GM12878 (cell line): ENCODE measurements around the gene FAM13C. TPM values are rescaled to one million over a fixed set of nuclear protein-coding genes. Genes with fewer than 3 reads are reported as not detected.

Experiments
- ATAC-seq: fragments of 200-7000 bp; cut with Tn5 transposase; 3 replicates; pipeline ENCODE4 v1.9.1; 2020; ENCODE audit warnings: mild to moderate bottlenecking, moderate library complexity
- BruUV-seq: library from RNA; stranded (reverse); fragments of 400-500 nt; replicated peaks from 2 replicates; lab custom pipeline; 2021; lab: Mats Ljungman, UMichigan
- CTCF ChIA-PET: fragments of 300-600 bp; sonication (Branson Sonifier 250); formaldehyde crosslinking; extraction: SDS; loops from one replicate; lab custom pipeline; 2021; ENCODE audit warnings: inconsistent platforms; lab: Yijun Ruan, JAX
- POLR2A ChIA-PET: fragments of 350-600 bp; formaldehyde crosslinking; extraction: SDS; loops from one replicate; lab custom pipeline; 2021; ENCODE audit warnings: inconsistent platforms; lab: Charles Lee
- RAD21 ChIA-PET: fragments of 300-600 bp; sonication (Branson Sonifier 250); formaldehyde crosslinking; loops from one replicate; lab custom pipeline; 2023; ENCODE audit warnings: antibody characterized with exemption; ENCODE audit not compliant: unreplicated experiment; lab: Charles Lee
- SMC1A ChIA-PET: fragments of 300-600 bp; sonication (Branson Sonifier 250); formaldehyde crosslinking; loops from one replicate; lab custom pipeline; 2023; ENCODE audit not compliant: unreplicated experiment, uncharacterized antibody; lab: Charles Lee
- DNase-seq: peaks from one replicate; pipeline ENCODE4 v3.0.0-alpha.2; 2011; ENCODE audit warnings: low read depth, low spot score
- FAIRE-seq: peaks from 3 replicates; lab custom pipeline; 2011; peaks lifted over from hg19 to GRCh38; lab: Jason Lieb, UNC
- H2AFZ ChIP-seq: 2 replicates; pipeline ENCODE4 v1.6.0; 2011; ENCODE audit warnings: low read depth, low read length, control low read depth; ENCODE audit not compliant: control insufficient read depth
- H3K27ac ChIP-seq: 2 replicates; pipeline ENCODE4 v1.5.1; 2011; ENCODE audit warnings: control low read depth; ENCODE audit not compliant: control insufficient read depth, insufficient read depth
- H3K27me3 ChIP-seq, 2 experiments: replicated peaks in 1 of 2; 2 replicates each; pipeline versions ENCODE4 v1.6.0 to v1.6.1; 2011; ENCODE audit warnings: low read length in 1 of 2; ENCODE audit not compliant: control insufficient read depth in 2 of 2, insufficient read depth in 2 of 2
- H3K36me3 ChIP-seq, 2 experiments: 2 replicates each; pipeline ENCODE4 v1.5.1; 2011; ENCODE audit warnings: low read length in 1 of 2; ENCODE audit not compliant: control insufficient read depth in 2 of 2, insufficient read depth in 2 of 2
- H3K4me1 ChIP-seq: 2 replicates; pipeline ENCODE4 v1.6.1; 2011; ENCODE audit warnings: mild to moderate bottlenecking, low read length, moderate library complexity, mixed read lengths; ENCODE audit not compliant: control insufficient read depth, insufficient read depth
- H3K4me2 ChIP-seq: 2 replicates; pipeline ENCODE4 v1.6.0; 2011; ENCODE audit warnings: control low read depth; ENCODE audit not compliant: control insufficient read depth, insufficient read depth
- H3K4me3 ChIP-seq: fragments of 200-600 bp; sonication (generic); 2 replicates; pipeline ENCODE4 v1.5.1; 2016
- H3K79me2 ChIP-seq: 2 replicates; pipeline ENCODE4 v1.6.0; 2011; ENCODE audit warnings: low read length; ENCODE audit not compliant: control insufficient read depth, insufficient read depth
- H3K9ac ChIP-seq: 2 replicates; pipeline ENCODE4 v1.8.0; 2011; ENCODE audit warnings: low read length, control low read depth, mixed read lengths; ENCODE audit not compliant: control insufficient read depth, insufficient read depth
- H3K9me3 ChIP-seq: replicated peaks from 3 replicates; pipeline ENCODE4 v1.5.1; 2011; ENCODE audit warnings: mild to moderate bottlenecking, low read length; ENCODE audit not compliant: control insufficient read depth, insufficient read depth
- H4K20me1 ChIP-seq: 2 replicates; pipeline ENCODE4 v1.6.0; 2011; ENCODE audit not compliant: control insufficient read depth, insufficient read depth
- BHLHE40 ChIP-seq, 2 experiments: fragments of 450-650 bp in 1 of 2; IDR thresholded peaks; 2 replicates each; pipeline ENCODE4 v1.6.1; 2011 to 2017; ENCODE audit warnings: low read depth in 2 of 2, borderline replicate concordance in 1 of 2, improper control_type of control experiment in 1 of 2, low read length in 1 of 2, mild to moderate bottlenecking in 1 of 2
- CHD4 ChIP-seq: fragments of 200-600 bp; sonication (generic); IDR thresholded peaks from 2 replicates; pipeline ENCODE4 v1.6.1; 2016; ENCODE audit warnings: mild to moderate bottlenecking
- FOS ChIP-seq: IDR thresholded peaks from 3 replicates; pipeline ENCODE4 v1.6.1; 2011; ENCODE audit warnings: borderline replicate concordance; ENCODE audit not compliant: insufficient read length; ENCODE audit errors: extremely low read depth
- GATAD2B ChIP-seq: fragments of 450-650 bp; conservative IDR thresholded peaks from 2 replicates; pipeline ENCODE4 v1.6.1; 2017; ENCODE audit warnings: low read depth, mild to moderate bottlenecking, moderate library complexity
- HDAC2 ChIP-seq: fragments of 200-600 bp; sonication (generic); IDR thresholded peaks from 2 replicates; pipeline ENCODE4 v1.6.1; 2017
- IRF4 ChIP-seq: IDR thresholded peaks from 2 replicates; pipeline ENCODE4 v1.6.1; 2011; ENCODE audit warnings: low read depth, low read length
- KAT2A ChIP-seq: conservative IDR thresholded peaks from 2 replicates; pipeline ENCODE4 v1.6.1; 2011; ENCODE audit warnings: low read depth, low read length; ENCODE audit not compliant: control insufficient read depth
- NFYA ChIP-seq: IDR thresholded peaks from 2 replicates; pipeline ENCODE4 v1.6.1; 2011; ENCODE audit warnings: low read depth, mild to moderate bottlenecking, low read length, improper control_type of control experiment, borderline replicate concordance
- SIN3A ChIP-seq: IDR thresholded peaks from 2 replicates; pipeline ENCODE4 v1.6.1; 2012; ENCODE audit warnings: low read depth, low read length, improper control_type of control experiment
- SIX5 ChIP-seq: IDR thresholded peaks from 2 replicates; pipeline ENCODE4 v1.6.1; 2011; ENCODE audit warnings: mild to moderate bottlenecking, low read depth, low read length, moderate library complexity; ENCODE audit not compliant: severe bottlenecking
- ZBED1 ChIP-seq: IDR thresholded peaks from 2 replicates; pipeline ENCODE4 v1.6.1; 2016; ENCODE audit warnings: borderline replicate concordance
- WGBS: methylation state at CpG from one replicate; pipeline ENCODE4 v1.1.6; 2016; ENCODE audit warnings: low lambda C conversion rate; ENCODE audit not compliant: insufficient replicate concordance, insufficient coverage; ENCODE audit errors: missing lambda C conversion rate; 5-methylcytosine and 5-hydroxymethylcytosine counted together
- in situ Hi-C: fragments of 300-500 bp; cut with MboI; formaldehyde crosslinking; loops from 9 replicates; pipeline ENCODE4 v1.14.3; 2018; ENCODE audit warnings: mixed read lengths
- intact Hi-C: fragments of 100-400 bp; cut with micrococcal nuclease; formaldehyde crosslinking; loops from one replicate; pipeline ENCODE4 v1.14.2; 2022; ENCODE audit not compliant: unreplicated experiment
- polyA plus RNA-seq, 11 experiments: library from polyadenylated mRNA; depleted of rRNA in 4 of 11; unstranded in 6 of 11; stranded (reverse) in 5 of 11; fragments of >200 nt; fragmentation: Nextera tagmentation in 4 of 11; fragmentation: Illumina TruSeq in 1 of 11; extraction: Ambion mirVana in 4 of 11; extraction: Trizol in 1 of 11; gene quantifications; 1 replicate in 1 of 11; 2 replicates in 10 of 11; pipeline versions ENCODE4 v1.2.1 to v1.2.3, GENCODE V29; 2011 to 2016; ENCODE audit warnings: inconsistent platforms in 2 of 11, missing spikeins in 2 of 11, low read depth in 1 of 11
- total RNA-seq, 4 experiments: library from RNA; depleted of rRNA in 3 of 4; stranded (reverse); fragments of >200 nt in 3 of 4; fragmentation: Illumina TruSeq in 1 of 4; extraction: Trizol in 1 of 4; gene quantifications; 2 replicates each; pipeline versions ENCODE4 v1.2.1 to v1.2.3, GENCODE V29; 2013 to 2021
- TF ChIP-seq, protein P1 (sequence below): fragments of 450-650 bp; IDR thresholded peaks from 2 replicates; pipeline ENCODE4 v1.6.1; 2016; ENCODE audit warnings: mild to moderate bottlenecking, moderate library complexity, borderline replicate concordance
- TF ChIP-seq, protein P2 (sequence below): fragments of 150-350 bp; IDR thresholded peaks from 2 replicates; pipeline ENCODE4 v1.6.1; 2014; ENCODE audit warnings: mild to moderate bottlenecking, low read depth, low read length
- TF ChIP-seq, protein P3 (sequence below): fragments of 450-650 bp; IDR thresholded peaks from 2 replicates; pipeline ENCODE4 v1.6.1; 2017; ENCODE audit warnings: mild to moderate bottlenecking, moderate library complexity

The FAM13C gene
- total and polyA plus RNA-seq, 10 of the 15 experiments (the other 5 are each of a cell fraction or from before 2014, with no cell fraction given), result 0.04 to 0.31 (median 0.13) TPM; not detected in 5

- Histone ChIP-seq H2AFZ (no peak overlapping the region), H3K9ac (no peak overlapping the region), H3K9me3 (no peaks in the 10 kb centered on the region), H3K4me2 (no peak overlapping the region), H3K4me3 (no peak overlapping the region), H3K4me1 (no peaks in the 10 kb centered on the region), H3K27ac (no peak overlapping the region), H4K20me1 (no peaks in the 10 kb centered on the region), H3K36me3 (no peaks in the 10 kb centered on the region), H3K79me2 (no peaks in the 10 kb centered on the region), H3K27me3 (no peaks in the 10 kb centered on the region; a peak in 1 of 4 replicates)
- 0% methylated on average over 1 of the region's 1 CpG for WGBS
- BruUV-seq, result no TSS peak
- ChIA-PET CTCF (no interaction called here), POLR2A (no interaction called here), RAD21 (no interaction called here), SMC1A (interaction anchor here (0.7 kb wide), 1 partner anchor 272 kb away, joined by 3 read pairs; no protein-coding TSS in a partner anchor)
- no peak for ATAC-seq
- no peak for DNase-seq
- FAIRE-seq, result no peak
- in situ Hi-C loops (no loop called here), intact Hi-C loops (no loop called here)
- TF ChIP-seq ZBED1 (no peak), CHD4 (no peak), KAT2A (no peak), GATAD2B (no peak), FOS (no peak), HDAC2 (no peak), IRF4 (no peak), BHLHE40 (IDR thresholded peaks at IDR 0.05; ENCODE audit: borderline replicate concordance in 1 of 2, low read depth in 2 of 2, low read length in 1 of 2) (no peak), SIX5 (no peak), NFYA (no peak), SIN3A (no peak)
- TF ChIP-seq, protein P1, sequence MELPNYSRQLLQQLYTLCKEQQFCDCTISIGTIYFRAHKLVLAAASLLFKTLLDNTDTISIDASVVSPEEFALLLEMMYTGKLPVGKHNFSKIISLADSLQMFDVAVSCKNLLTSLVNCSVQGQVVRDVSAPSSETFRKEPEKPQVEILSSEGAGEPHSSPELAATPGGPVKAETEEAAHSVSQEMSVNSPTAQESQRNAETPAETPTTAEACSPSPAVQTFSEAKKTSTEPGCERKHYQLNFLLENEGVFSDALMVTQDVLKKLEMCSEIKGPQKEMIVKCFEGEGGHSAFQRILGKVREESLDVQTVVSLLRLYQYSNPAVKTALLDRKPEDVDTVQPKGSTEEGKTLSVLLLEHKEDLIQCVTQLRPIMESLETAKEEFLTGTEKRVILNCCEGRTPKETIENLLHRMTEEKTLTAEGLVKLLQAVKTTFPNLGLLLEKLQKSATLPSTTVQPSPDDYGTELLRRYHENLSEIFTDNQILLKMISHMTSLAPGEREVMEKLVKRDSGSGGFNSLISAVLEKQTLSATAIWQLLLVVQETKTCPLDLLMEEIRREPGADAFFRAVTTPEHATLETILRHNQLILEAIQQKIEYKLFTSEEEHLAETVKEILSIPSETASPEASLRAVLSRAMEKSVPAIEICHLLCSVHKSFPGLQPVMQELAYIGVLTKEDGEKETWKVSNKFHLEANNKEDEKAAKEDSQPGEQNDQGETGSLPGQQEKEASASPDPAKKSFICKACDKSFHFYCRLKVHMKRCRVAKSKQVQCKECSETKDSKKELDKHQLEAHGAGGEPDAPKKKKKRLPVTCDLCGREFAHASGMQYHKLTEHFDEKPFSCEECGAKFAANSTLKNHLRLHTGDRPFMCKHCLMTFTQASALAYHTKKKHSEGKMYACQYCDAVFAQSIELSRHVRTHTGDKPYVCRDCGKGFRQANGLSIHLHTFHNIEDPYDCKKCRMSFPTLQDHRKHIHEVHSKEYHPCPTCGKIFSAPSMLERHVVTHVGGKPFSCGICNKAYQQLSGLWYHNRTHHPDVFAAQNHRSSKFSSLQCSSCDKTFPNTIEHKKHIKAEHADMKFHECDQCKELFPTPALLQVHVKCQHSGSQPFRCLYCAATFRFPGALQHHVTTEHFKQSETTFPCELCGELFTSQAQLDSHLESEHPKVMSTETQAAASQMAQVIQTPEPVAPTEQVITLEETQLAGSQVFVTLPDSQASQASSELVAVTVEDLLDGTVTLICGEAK, result no peak
- TF ChIP-seq, protein P2, sequence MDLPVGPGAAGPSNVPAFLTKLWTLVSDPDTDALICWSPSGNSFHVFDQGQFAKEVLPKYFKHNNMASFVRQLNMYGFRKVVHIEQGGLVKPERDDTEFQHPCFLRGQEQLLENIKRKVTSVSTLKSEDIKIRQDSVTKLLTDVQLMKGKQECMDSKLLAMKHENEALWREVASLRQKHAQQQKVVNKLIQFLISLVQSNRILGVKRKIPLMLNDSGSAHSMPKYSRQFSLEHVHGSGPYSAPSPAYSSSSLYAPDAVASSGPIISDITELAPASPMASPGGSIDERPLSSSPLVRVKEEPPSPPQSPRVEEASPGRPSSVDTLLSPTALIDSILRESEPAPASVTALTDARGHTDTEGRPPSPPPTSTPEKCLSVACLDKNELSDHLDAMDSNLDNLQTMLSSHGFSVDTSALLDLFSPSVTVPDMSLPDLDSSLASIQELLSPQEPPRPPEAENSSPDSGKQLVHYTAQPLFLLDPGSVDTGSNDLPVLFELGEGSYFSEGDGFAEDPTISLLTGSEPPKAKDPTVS, result no peak
- TF ChIP-seq, protein P3, sequence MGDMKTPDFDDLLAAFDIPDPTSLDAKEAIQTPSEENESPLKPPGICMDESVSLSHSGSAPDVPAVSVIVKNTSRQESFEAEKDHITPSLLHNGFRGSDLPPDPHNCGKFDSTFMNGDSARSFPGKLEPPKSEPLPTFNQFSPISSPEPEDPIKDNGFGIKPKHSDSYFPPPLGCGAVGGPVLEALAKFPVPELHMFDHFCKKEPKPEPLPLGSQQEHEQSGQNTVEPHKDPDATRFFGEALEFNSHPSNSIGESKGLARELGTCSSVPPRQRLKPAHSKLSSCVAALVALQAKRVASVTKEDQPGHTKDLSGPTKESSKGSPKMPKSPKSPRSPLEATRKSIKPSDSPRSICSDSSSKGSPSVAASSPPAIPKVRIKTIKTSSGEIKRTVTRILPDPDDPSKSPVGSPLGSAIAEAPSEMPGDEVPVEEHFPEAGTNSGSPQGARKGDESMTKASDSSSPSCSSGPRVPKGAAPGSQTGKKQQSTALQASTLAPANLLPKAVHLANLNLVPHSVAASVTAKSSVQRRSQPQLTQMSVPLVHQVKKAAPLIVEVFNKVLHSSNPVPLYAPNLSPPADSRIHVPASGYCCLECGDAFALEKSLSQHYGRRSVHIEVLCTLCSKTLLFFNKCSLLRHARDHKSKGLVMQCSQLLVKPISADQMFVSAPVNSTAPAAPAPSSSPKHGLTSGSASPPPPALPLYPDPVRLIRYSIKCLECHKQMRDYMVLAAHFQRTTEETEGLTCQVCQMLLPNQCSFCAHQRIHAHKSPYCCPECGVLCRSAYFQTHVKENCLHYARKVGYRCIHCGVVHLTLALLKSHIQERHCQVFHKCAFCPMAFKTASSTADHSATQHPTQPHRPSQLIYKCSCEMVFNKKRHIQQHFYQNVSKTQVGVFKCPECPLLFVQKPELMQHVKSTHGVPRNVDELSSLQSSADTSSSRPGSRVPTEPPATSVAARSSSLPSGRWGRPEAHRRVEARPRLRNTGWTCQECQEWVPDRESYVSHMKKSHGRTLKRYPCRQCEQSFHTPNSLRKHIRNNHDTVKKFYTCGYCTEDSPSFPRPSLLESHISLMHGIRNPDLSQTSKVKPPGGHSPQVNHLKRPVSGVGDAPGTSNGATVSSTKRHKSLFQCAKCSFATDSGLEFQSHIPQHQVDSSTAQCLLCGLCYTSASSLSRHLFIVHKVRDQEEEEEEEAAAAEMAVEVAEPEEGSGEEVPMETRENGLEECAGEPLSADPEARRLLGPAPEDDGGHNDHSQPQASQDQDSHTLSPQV, result no peak
These were observed 10.2 kb upstream of the FAM13C start for GRCh38 chr10:59372543-59372942.
